Ovary (tissue), 9 donors: Measurements from ENCODE around the gene CP. TPM values are rescaled to one million over a fixed set of nuclear protein-coding genes. Genes with fewer than 3 reads are reported as not detected.

Source experiments
- DNase-seq, 5 donors: peaks; one replicate each; pipeline ENCODE4 v3.0.0-alpha.2; 2019 to 2020
- H3K27ac ChIP-seq, 2 donors: fragments of 200-600 bp; one replicate each; pipeline versions ENCODE4 v1.5.1 to v1.8.0; 2019 to 2022
- H3K27me3 ChIP-seq: fragments of 200-600 bp; one replicate; pipeline ENCODE4 v1.8.0; 2022
- H3K36me3 ChIP-seq: fragments of 200-600 bp; sonication (generic); one replicate; pipeline ENCODE4 v1.5.1; 2019
- H3K4me1 ChIP-seq: one replicate; pipeline ENCODE4 v1.8.1; 2013; ENCODE audit warnings: mild to moderate bottlenecking, moderate library complexity; ENCODE audit not compliant: insufficient read depth
- H3K4me3 ChIP-seq: fragments of 200-600 bp; sonication (generic); one replicate; pipeline ENCODE4 v1.5.1; 2017
- H3K9me3 ChIP-seq, 2 donors: fragments of 200-600 bp in 1 of 2; sonication (generic) in 1 of 2; one replicate each; pipeline versions ENCODE4 v1.5.1 to v1.8.1; 2013 to 2019; ENCODE audit warnings: mild to moderate bottlenecking in 1 of 2, moderate library complexity in 1 of 2
- EP300 ChIP-seq: sonication (generic); formaldehyde crosslinking; IDR thresholded peaks from one replicate; pipeline ENCODE4 v1.6.1; 2017; ENCODE audit warnings: antibody characterized with exemption
- POLR2A ChIP-seq: fragments of 450-650 bp; IDR thresholded peaks from one replicate; pipeline ENCODE4 v1.6.1; 2017; ENCODE audit warnings: antibody characterized with exemption, mild to moderate bottlenecking, moderate library complexity
- WGBS, 3 donors: extraction: QIAGEN DNeasy Blood & Tissue Kit in 1 of 3; methylation state at CpG; one replicate each; pipeline versions ENCODE4 v1.1.5 to v1.1.7; 2013 to 2017; 5-methylcytosine and 5-hydroxymethylcytosine counted together
- intact Hi-C, 4 donors: fragments of 100-400 bp; cut with DNase I; formaldehyde crosslinking; loops; one replicate each; pipeline versions ENCODE4 v1.11.0 to v1.15.1; 2022 to 2023
- polyA plus RNA-seq, 2 donors: library from polyadenylated mRNA; stranded (reverse); fragments of 200-250 nt in 1 of 2; fragments of 350-450 nt in 1 of 2; fragmentation: Illumina TruSeq in 1 of 2; extraction: RNeasy Lipid Tissue Mini Kit (QIAGEN cat#74804) in 1 of 2; gene quantifications; one replicate each; pipeline ENCODE4 v1.2.3, GENCODE V29; 2013 to 2014
- total RNA-seq, 7 donors: library from RNA; depleted of rRNA in 2 of 7; stranded (reverse); fragments of >200 nt in 2 of 7; fragmentation: NEBNext Ultra II Directional in 3 of 7; extraction: Animal tissue kit (Norgen Biotek cat#: 25700) in 3 of 7; gene quantifications; one replicate each; pipeline versions ENCODE4 v1.1.0 to v1.2.4, GENCODE V29; 2016 to 2023
- TF ChIP-seq, protein P1 (sequence below), 3 donors: fragments of 450-650 bp in 2 of 3; fragments of 200-600 bp in 1 of 3; IDR thresholded peaks; one replicate each; pipeline versions ENCODE4 v1.5.1 to v1.8.0; 2016 to 2022; ENCODE audit warnings: antibody characterized with exemption in 3 of 3, mild to moderate bottlenecking in 1 of 3
- donor health status: DM: no; HTN: no; CAD: no; lungs with moderate emphysema.
- donor health status: DM: no; HTN: no; CAD: no.
- donor health status: Bipolar disorder and iron deficiency.
- donor health status: DM: yes; HTN: yes; CAD: no.
- donor health status: DM: no; HTN: no; CAD: no.
- donor health status: DM: yes; HTN: yes; CAD: no.

Gene CP
- total and polyA plus RNA-seq, 9 donors: 0.40 to 90.3 (median 3.1) TPM

DNA sequence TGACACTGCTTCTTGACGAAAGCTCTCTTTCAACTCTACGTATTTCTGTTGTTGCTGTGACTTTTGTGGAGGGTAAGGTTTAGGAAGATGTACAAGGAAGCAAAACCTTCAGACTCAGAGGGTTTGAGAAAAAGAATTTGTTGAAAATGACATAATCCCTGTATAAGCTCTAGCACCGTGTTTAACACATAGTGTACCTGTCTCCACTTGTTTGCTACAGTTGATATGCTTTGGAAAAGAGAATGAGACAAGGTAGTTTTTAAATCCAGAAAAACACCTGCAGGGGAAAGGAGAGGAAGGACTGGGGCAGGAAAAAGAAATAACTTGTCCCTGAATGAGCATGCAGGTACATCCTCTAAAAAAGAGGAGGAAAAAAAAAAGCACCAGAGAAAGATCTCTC lies 29.6 kb upstream of the CP start:
- no peak for DNase-seq
- H3K9me3 ChIP-seq: no peaks in the 10 kb centered on the region
- H3K27me3 ChIP-seq: no peaks in the 10 kb centered on the region
- no peak for TF ChIP-seq POLR2A
- TF ChIP-seq, protein P1, sequence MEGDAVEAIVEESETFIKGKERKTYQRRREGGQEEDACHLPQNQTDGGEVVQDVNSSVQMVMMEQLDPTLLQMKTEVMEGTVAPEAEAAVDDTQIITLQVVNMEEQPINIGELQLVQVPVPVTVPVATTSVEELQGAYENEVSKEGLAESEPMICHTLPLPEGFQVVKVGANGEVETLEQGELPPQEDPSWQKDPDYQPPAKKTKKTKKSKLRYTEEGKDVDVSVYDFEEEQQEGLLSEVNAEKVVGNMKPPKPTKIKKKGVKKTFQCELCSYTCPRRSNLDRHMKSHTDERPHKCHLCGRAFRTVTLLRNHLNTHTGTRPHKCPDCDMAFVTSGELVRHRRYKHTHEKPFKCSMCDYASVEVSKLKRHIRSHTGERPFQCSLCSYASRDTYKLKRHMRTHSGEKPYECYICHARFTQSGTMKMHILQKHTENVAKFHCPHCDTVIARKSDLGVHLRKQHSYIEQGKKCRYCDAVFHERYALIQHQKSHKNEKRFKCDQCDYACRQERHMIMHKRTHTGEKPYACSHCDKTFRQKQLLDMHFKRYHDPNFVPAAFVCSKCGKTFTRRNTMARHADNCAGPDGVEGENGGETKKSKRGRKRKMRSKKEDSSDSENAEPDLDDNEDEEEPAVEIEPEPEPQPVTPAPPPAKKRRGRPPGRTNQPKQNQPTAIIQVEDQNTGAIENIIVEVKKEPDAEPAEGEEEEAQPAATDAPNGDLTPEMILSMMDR (IDR thresholded peaks at IDR 0.05): no peak
- TF ChIP-seq EP300: no peak
- no peak overlapping the region for H3K4me3 ChIP-seq
- H3K36me3 ChIP-seq: no peaks in the 10 kb centered on the region
- intact Hi-C loops: no loop called here
- WGBS, 3 donors: 91 to 95% (median 94%) methylated on average over 3 of the region's 3 CpGs
- no peak overlapping the region for H3K27ac ChIP-seq
- H3K4me1 ChIP-seq: peaks cover 10% of the 10 kb centered on the region

DNA sequence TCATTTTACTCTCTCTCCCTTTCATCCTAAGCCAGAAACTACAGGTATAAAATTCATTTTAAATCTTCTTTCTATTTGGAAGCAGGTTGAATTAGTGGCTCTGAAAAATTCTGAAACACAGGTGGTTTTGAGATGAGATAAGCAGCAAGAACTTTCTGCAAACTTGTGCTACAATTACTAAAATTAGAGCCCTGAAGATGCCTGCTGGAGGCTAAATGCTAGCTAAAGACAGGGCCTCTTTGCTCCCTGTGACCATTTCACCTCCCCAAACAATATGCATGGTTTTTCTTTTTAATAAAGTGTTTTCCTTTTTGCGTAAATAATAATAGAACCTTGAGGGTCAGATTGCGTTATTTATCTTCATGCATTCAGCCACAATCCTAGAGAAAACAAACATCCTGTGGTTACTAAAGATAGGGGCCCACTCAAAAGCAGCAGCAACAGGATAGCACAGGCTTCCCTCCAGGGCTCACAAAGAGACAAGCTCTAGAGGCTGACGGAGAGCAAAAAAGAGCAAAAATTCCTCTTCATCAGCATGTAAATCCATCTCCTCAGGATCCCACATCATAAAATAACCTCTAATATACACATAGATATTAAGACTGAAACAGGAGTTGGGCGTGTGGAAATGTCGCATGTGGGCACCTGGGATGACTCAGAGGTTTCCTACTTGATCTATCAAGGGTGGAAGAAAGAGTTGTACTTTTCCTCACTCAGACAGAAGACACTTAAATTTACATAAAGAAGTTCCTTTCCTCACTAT lies 26.5 kb upstream of the CP start:
- WGBS, 3 donors: 36 to 56% (median 53%) methylated on average over 5 of the region's 5 CpGs
- Histone ChIP-seq H3K36me3 (no peaks in the 10 kb centered on the region), H3K9me3 (no peaks in the 10 kb centered on the region), H3K4me3 (no peak overlapping the region), H3K4me1 (peaks cover 16% of the 10 kb centered on the region), H3K27me3 (no peaks in the 10 kb centered on the region), H3K27ac (peak overlapping the region in 1 of 2 donors; percentile 16)
- DNase-seq: no peak
- TF ChIP-seq, protein P1 (IDR thresholded peaks at IDR 0.05): no peak
- TF ChIP-seq EP300: no peak
- no peak for TF ChIP-seq POLR2A
- intact Hi-C loops: no loop called here

DNA sequence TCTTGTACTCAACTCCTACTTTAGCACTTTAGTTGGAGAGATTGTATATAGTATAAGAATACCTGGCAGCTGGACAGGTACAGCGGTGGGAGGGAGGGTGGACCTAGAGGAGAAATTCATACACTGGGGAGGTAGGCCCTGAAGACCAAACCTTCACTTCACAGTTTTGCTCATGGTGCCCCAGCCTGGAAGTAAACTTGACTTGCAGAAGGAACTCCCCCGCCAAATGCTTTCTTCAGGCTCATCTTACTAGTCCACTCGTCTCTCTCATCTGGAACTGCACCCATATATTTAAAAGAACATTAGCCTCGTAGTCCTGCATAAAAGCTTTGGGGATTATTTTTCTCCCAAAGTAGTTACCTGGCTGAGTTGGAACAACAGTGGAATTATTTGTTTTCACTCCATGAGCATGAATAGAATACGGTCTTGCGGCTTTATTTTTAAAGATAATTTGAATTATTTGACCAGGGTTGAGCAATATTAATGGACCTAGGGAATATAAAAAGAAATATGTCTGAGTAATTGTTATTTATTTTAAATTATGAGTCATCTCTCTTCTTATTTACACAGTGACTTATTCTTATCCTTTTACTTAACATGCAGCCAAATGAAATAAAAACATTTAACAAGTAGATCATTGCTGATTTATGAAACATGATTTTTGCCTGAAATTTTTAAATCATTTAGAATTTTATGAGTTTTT lies 25.5 kb upstream of the CP start:
- DNase-seq: no peak
- H3K36me3 ChIP-seq: no peaks in the 10 kb centered on the region
- H3K27me3 ChIP-seq: no peaks in the 10 kb centered on the region
- intact Hi-C loops: no loop called here
- peaks cover 16% of the 10 kb centered on the region for H3K4me1 ChIP-seq
- peak overlapping the region in 1 of 2 donors; percentile 45 for H3K27ac ChIP-seq
- TF ChIP-seq EP300 (no peak), POLR2A (no peak)
- TF ChIP-seq, protein P1 (IDR thresholded peaks at IDR 0.05): no peak
- no peak overlapping the region for H3K4me3 ChIP-seq
- 46 to 50% (median 49%) methylated on average over 6 of the region's 6 CpGs for WGBS, 3 donors
- no peaks in the 10 kb centered on the region for H3K9me3 ChIP-seq

DNA sequence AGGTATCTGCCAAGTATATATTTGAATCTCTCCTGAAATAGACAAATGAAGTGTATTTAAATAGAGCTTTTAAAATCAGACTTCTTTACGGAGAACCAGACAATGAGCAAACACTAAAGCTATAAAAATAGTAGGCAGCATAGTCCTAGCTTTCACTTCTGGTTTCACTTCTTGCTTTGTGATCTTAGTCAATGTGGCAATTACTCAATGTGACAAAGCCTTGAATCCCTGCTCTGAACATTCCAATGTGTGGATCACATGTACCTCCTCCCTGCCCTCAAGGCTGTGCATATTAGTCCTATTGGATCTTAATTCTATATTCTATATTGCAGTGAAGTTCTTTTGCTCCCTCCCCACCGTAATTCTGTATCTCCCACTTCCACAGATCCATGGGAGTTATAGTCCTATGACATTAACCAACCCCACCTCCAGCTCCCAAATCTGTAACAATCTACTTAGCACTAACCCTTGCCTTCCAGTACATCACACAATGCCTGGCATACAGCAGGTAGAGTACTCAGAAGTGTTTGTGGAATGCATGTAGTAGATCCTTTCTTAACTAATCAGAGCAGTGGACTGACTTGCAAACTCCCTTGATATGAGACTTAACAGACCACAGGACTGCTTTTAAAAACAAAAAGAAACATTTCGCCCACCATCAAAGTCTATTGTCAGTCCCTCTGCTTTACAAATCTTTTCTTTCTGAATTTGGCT lies 24.3 kb upstream of the CP start:
- Histone ChIP-seq H3K27ac (peak overlapping the region in 1 of 2 donors; percentile 45), H3K9me3 (no peaks in the 10 kb centered on the region), H3K36me3 (no peaks in the 10 kb centered on the region), H3K4me3 (no peak overlapping the region), H3K4me1 (peaks cover 16% of the 10 kb centered on the region), H3K27me3 (no peaks in the 10 kb centered on the region)
- no peak for TF ChIP-seq EP300
- TF ChIP-seq, protein P1 (IDR thresholded peaks at IDR 0.05): no peak
- no peak for TF ChIP-seq POLR2A
- intact Hi-C loops: no loop called here
- 71 to 75% (median 74%) methylated on average over 3 of the region's 3 CpGs for WGBS, 3 donors
- DNase-seq: no peak
